Measurements from ENCODE around the gene THOC1.

Gene THOC1

DNA sequence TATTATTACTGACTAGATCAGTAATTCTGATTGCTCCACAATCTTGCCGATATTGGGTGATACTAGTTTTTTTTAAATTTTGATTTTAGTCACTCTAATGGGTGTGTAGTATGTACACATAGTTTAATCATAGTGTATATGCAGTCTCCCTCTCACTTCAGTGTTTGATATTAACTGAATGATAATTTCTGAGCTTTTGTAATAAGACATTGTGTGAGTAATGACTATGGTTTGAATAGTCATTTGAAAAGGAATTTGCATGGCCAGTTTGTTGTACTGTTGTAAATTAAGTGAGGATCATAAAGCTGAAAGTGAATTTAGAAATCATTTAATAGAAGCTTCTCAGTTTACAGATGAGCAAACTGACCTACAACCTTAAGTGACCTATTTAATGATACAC lies 76.1 kb downstream of the THOC1 start:
- no peaks in the 10 kb centered on the region for H3K27me3 ChIP-seq (ENCODE audit: insufficient read depth, poor library complexity, severe bottlenecking)
- H3K27ac ChIP-seq (ENCODE audit: poor library complexity, severe bottlenecking), result no peak overlapping the region
- H3K4me1 ChIP-seq (ENCODE audit: insufficient read depth, poor library complexity, severe bottlenecking), result peaks cover 4% of the 10 kb centered on the region
- no peak for DNase-seq (ENCODE audit: low spot score)
- H3K36me3 ChIP-seq (ENCODE audit: low read depth), result peaks cover 57% of the 10 kb centered on the region
- H3K9me3 ChIP-seq (ENCODE audit: severe bottlenecking), result no peaks in the 10 kb centered on the region
- ATAC-seq (ENCODE audit: low read depth), result no peak
- TF ChIP-seq, protein P1, sequence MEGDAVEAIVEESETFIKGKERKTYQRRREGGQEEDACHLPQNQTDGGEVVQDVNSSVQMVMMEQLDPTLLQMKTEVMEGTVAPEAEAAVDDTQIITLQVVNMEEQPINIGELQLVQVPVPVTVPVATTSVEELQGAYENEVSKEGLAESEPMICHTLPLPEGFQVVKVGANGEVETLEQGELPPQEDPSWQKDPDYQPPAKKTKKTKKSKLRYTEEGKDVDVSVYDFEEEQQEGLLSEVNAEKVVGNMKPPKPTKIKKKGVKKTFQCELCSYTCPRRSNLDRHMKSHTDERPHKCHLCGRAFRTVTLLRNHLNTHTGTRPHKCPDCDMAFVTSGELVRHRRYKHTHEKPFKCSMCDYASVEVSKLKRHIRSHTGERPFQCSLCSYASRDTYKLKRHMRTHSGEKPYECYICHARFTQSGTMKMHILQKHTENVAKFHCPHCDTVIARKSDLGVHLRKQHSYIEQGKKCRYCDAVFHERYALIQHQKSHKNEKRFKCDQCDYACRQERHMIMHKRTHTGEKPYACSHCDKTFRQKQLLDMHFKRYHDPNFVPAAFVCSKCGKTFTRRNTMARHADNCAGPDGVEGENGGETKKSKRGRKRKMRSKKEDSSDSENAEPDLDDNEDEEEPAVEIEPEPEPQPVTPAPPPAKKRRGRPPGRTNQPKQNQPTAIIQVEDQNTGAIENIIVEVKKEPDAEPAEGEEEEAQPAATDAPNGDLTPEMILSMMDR (IDR thresholded peaks at IDR 0.05; ENCODE audit: poor library complexity, severe bottlenecking), result no peak
- H3K4me3 ChIP-seq (ENCODE audit: severe bottlenecking), result no peak overlapping the region

DNA sequence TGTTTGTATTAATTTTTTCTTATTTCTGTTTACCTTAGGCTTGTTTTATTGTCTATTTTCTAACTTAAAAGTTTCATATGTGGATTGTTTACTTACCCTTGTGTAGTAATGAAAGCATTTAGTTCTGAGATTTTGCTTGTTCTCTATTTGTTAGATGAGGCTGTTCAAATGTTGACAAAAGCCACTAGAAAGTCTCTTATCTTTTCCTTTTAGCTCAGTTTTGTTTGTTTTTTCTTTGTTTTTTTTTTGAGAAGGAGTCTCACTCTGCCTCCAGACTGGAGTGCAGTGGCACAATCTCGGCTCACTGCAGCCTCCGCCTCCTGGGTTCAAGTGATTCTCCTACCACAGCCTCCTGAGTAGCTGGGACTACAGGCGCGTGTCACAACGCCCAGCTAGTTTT lies 78.6 kb downstream of the THOC1 start:
- Histone ChIP-seq H3K36me3 (ENCODE audit: low read depth) (peaks cover 56% of the 10 kb centered on the region), H3K27me3 (ENCODE audit: insufficient read depth, poor library complexity, severe bottlenecking) (no peaks in the 10 kb centered on the region)
- no peak for DNase-seq (ENCODE audit: low spot score)

DNA sequence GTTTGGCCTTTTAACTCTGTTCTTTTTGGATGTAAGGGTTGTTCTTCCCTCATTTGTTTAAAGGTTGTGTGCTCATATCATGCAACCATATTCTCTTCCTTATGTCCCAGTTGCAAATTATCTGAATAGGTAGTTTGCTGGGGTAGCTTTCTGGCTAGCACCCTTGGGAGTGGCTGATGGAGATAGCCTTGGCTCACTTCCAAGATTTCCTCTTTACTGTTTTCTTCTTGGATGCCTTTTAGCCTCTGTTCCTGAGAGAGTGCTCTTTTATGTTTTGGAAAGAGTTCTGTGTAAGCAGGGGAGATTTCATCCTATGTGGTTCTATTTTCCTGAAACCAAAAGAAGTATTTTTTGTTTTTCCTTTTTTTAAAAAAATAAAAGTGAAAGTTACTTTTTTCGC lies 84.1 kb downstream of the THOC1 start:
- Histone ChIP-seq H3K27ac (ENCODE audit: poor library complexity, severe bottlenecking) (no peak overlapping the region), H3K27me3 (ENCODE audit: insufficient read depth, poor library complexity, severe bottlenecking) (no peaks in the 10 kb centered on the region), H3K9me3 (ENCODE audit: severe bottlenecking) (no peaks in the 10 kb centered on the region), H3K36me3 (ENCODE audit: low read depth) (peaks cover 72% of the 10 kb centered on the region), H3K4me3 (ENCODE audit: severe bottlenecking) (no peak overlapping the region), H3K4me1 (ENCODE audit: insufficient read depth, poor library complexity, severe bottlenecking) (no peaks in the 10 kb centered on the region)
- ATAC-seq (ENCODE audit: low read depth) (no peak), DNase-seq (ENCODE audit: low spot score) (no peak)
- TF ChIP-seq, protein P1 (IDR thresholded peaks at IDR 0.05; ENCODE audit: poor library complexity, severe bottlenecking), result no peak

More for the DNA sequence above, 78.6 kb downstream of the THOC1 start:
- TF ChIP-seq, protein P1 (IDR thresholded peaks at IDR 0.05; ENCODE audit: poor library complexity, severe bottlenecking), result no peak
- ATAC-seq (ENCODE audit: low read depth), result no peak
- Histone ChIP-seq H3K27ac (ENCODE audit: poor library complexity, severe bottlenecking) (no peak overlapping the region), H3K4me1 (ENCODE audit: insufficient read depth, poor library complexity, severe bottlenecking) (peaks cover 4% of the 10 kb centered on the region), H3K4me3 (ENCODE audit: severe bottlenecking) (no peak overlapping the region), H3K9me3 (ENCODE audit: severe bottlenecking) (no peaks in the 10 kb centered on the region)

DNA sequence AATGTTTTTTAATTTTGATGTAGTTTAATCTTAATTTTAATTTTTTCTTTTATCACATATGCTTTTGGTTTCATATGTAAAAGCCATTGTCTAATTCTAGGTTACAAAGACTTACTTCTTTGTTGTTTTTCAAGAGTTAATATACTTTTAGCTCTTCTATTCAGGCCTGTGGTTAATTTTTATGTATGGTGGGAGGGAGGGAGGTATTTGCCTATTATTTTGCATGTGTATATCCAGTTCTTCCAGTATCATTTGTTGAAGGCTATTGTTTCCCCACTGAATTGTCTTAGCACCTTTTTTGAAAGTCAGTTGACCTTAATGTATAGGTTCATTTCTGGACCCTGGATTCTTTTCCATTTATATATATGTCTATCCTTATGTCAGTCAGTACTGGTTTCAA lies 86.1 kb downstream of the THOC1 start:
- H3K36me3 ChIP-seq (ENCODE audit: low read depth), result peaks cover 79% of the 10 kb centered on the region
- TF ChIP-seq, protein P1 (IDR thresholded peaks at IDR 0.05; ENCODE audit: poor library complexity, severe bottlenecking), result no peak
- no peak overlapping the region for H3K27ac ChIP-seq (ENCODE audit: poor library complexity, severe bottlenecking)
- no peak for ATAC-seq (ENCODE audit: low read depth)
- H3K9me3 ChIP-seq (ENCODE audit: severe bottlenecking), result no peaks in the 10 kb centered on the region
- no peaks in the 10 kb centered on the region for H3K4me1 ChIP-seq (ENCODE audit: insufficient read depth, poor library complexity, severe bottlenecking)
- DNase-seq (ENCODE audit: low spot score), result no peak
- no peaks in the 10 kb centered on the region for H3K27me3 ChIP-seq (ENCODE audit: insufficient read depth, poor library complexity, severe bottlenecking)
- no peak overlapping the region for H3K4me3 ChIP-seq (ENCODE audit: severe bottlenecking)

DNA sequence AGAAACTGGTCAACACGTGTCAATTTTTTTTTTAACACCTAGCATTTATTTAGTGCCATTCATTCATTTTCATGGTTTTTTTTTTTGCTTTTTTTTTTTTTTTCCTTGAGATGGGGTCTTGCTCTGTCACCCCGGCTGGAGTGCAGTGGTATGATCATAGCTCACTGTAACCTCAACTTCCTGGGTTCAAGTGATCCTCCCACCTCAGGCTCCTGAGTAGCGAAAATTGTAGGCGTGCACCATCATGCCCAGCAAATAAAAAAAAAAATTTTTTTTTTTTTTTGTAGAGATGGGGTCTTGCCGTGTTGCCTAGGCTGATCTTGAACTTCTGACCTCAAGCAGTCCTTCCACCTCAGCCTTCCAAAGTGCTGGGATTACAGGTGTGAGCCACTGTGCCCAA lies 88.3 kb downstream of the THOC1 start:
- Histone ChIP-seq H3K9me3 (ENCODE audit: severe bottlenecking) (peaks cover 2% of the 10 kb centered on the region), H3K4me3 (ENCODE audit: severe bottlenecking) (no peak overlapping the region), H3K4me1 (ENCODE audit: insufficient read depth, poor library complexity, severe bottlenecking) (no peaks in the 10 kb centered on the region), H3K36me3 (ENCODE audit: low read depth) (peaks cover 80% of the 10 kb centered on the region), H3K27ac (ENCODE audit: poor library complexity, severe bottlenecking) (no peak overlapping the region), H3K27me3 (ENCODE audit: insufficient read depth, poor library complexity, severe bottlenecking) (no peaks in the 10 kb centered on the region)
- DNase-seq (ENCODE audit: low spot score) (no peak), ATAC-seq (ENCODE audit: low read depth) (no peak)
- TF ChIP-seq, protein P1 (IDR thresholded peaks at IDR 0.05; ENCODE audit: poor library complexity, severe bottlenecking), result no peak

All from RWPE2 (cell line).